ENCODE measurements around the gene NEB. TPM values are rescaled to one million over a fixed set of nuclear protein-coding genes. Genes with fewer than 3 reads are reported as not detected.

Gene NEB
- total RNA-seq, 1 donor from 2014 or later = under 0.01 TPM

DNA sequence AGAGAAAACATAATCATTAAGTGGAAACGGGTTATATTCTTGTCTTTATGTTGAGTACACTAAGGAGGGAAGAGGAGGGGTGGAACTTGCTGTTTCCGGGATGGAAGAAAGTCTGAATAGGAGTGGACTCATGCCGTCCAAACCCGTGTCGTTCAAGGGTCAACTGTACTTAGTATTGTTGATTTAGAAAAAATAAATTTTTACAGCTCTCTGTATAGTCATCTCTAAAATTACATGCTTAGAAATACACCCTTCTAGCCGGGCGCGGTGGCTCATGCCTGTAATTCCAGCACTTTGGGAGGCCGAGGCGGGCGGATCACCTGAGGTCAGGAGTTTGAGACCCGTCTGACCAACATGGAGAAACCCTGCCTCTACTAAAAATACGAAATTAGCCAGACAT, 295.1 kb downstream of the NEB start:
- H3K4me3 ChIP-seq (ENCODE audit: low read depth, low read length) = no peak overlapping the region
- TF ChIP-seq, protein P1, sequence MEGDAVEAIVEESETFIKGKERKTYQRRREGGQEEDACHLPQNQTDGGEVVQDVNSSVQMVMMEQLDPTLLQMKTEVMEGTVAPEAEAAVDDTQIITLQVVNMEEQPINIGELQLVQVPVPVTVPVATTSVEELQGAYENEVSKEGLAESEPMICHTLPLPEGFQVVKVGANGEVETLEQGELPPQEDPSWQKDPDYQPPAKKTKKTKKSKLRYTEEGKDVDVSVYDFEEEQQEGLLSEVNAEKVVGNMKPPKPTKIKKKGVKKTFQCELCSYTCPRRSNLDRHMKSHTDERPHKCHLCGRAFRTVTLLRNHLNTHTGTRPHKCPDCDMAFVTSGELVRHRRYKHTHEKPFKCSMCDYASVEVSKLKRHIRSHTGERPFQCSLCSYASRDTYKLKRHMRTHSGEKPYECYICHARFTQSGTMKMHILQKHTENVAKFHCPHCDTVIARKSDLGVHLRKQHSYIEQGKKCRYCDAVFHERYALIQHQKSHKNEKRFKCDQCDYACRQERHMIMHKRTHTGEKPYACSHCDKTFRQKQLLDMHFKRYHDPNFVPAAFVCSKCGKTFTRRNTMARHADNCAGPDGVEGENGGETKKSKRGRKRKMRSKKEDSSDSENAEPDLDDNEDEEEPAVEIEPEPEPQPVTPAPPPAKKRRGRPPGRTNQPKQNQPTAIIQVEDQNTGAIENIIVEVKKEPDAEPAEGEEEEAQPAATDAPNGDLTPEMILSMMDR (conservative IDR thresholded peaks at IDR 0.05; ENCODE audit: low read depth, low read length) = no peak

DNA sequence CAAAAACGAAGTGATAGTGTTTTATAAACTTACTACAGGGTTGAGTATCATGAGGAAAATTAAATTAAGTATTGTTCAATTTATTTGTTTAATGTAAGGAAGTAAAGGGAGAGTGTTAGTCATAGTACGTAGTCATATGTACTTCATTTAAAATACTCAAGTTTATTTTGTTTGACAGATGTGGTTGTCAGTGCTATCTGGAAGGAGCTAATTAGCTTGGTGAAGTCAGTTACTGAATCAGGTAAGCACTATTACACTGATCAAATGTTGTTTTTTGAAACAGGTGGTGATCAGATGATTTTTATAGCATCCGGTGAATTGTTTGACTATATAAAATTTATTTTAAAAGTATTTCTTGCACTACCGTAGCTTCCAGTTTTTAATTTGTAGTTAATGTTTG, 295.8 kb downstream of the NEB start:
- TF ChIP-seq, protein P1 (conservative IDR thresholded peaks at IDR 0.05; ENCODE audit: low read depth, low read length) = no peak
- no peak for DNase-seq (ENCODE audit: low read depth)
- H3K4me3 ChIP-seq (ENCODE audit: low read depth, low read length) = no peak overlapping the region

More for the DNA sequence above, 295.1 kb downstream of the NEB start:
- DNase-seq (ENCODE audit: low read depth) = no peak

DNA sequence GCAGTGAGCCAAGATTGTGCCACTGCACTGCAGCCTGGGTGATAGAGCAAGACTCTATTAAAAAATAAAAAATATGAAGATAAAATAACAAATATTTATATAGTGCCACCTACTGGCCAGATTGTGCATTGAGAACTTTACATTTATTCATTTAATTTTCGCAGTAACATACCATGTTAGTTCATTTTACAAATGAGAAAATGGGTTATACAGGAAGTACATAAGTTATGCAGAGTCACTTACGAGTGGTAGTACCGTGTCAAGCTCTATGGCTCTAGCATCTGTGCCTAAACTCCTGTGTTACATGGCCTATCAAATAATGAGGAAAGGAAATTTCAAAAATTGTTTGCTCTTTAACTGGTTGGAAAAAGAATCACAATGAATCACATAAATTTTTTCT, 296.6 kb downstream of the NEB start:
- TF ChIP-seq, protein P1 (conservative IDR thresholded peaks at IDR 0.05; ENCODE audit: low read depth, low read length) = peak; percentile 50
- no peak for DNase-seq (ENCODE audit: low read depth)
- H3K4me3 ChIP-seq (ENCODE audit: low read depth, low read length) = no peak overlapping the region

Other genes with a start within 250 kb of the NEB start
- 32.3 and 69.5 TPM in 2 replicates for gene ARL5A, start 93.9 kb upstream of the NEB start, total RNA-seq